Measurements from ENCODE around the gene HOXA11.

The HOXA11 gene

DNA sequence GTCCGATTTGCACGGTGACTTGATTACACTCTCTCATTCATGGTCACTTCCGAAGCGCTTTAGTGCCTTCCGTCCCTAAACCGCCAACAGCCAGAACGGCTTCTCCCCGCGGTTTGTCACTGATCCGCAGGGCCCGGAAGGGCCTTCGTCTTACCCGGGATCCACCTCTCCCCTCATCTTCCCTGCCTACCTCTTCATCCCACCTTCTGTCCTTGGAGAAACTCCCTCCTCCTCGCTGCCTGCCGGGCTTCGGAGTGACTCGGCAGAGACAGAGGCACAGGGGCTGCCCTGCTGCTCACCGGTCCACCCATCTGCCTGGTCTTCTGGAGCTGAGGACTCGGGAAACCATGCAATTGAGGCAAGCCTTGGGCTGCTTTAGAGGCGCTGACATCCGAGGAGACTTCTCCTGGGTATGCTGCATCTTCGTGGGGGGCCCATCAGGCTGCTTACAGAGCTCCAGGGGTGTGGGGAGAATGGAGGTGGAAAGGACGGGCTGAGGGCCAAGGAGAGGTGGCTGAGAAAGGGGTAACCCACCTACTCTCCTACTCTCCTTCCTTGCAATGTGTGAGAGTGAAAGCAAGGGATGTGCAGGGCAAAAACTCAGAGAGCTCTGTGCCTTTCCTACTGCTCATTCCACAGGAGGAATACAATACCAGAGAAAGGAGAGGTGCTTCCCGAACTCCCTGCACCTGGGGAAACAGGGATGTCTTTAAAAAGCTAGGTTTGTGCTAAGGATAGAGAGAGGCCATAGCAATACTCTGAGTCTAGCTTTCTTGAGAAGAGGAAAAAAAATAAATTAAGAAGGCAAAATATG, 1.0 kb upstream of the HOXA11 start:
- in situ Hi-C loops (cut with MboI; ENCODE audit: low sequenced_read_pairs) = no loop called here
- peak overlapping the region; percentile 60 for H3K4me3 ChIP-seq
- H3K36me3 ChIP-seq (replicated peaks) = peaks cover 12% of the 10 kb centered on the region
- DNase-seq (ENCODE audit: low spot score in 2 of 2) = peak; percentile 67 to 70
- H3K9me3 ChIP-seq = no peaks in the 10 kb centered on the region
- H3K27me3 ChIP-seq (ENCODE audit: low read depth) = no peaks in the 10 kb centered on the region
- peaks cover 35% of the 10 kb centered on the region for H3K4me1 ChIP-seq

DNA sequence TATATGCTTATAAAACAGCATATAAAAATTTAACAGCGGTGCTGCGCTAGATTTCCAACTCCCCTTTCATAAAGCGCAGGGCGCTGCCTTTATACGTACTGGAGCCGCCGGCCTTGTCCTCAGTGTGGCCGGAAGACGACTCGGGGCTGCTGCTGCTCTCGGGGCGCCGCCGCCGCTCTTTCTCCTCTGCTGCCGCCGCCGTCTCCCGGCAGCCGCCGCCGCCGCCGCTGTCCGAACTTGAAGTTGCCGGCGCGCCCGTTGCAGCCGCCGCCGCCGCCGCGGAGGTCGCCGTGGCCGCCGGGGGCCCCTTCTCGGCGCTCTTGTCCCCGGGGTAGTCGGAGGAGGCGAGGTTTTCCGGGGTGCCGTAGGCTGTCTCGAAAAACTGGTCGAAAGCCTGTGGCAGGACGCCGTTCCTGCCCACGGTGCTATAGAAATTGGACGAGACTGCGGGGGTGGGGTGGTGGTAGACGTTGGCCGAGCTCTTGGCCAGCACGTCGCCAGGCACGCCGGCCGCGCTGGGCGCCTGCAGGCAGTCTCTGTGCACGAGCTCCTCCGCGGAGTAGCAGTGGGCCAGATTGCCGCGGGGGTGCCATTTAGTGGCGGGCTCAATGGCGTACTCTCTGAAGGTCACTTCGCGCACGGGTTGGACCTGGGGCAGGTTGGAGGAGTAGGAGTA, 557 bp downstream of the HOXA11 start:
- H3K4me3 ChIP-seq = peak overlapping the region; percentile 60
- peaks cover 12% of the 10 kb centered on the region for H3K36me3 ChIP-seq (replicated peaks)
- peak; percentile 27 to 66 for DNase-seq (ENCODE audit: low spot score in 2 of 2)
- H3K27me3 ChIP-seq (ENCODE audit: low read depth) = no peaks in the 10 kb centered on the region
- H3K4me1 ChIP-seq = peaks cover 39% of the 10 kb centered on the region
- H3K9me3 ChIP-seq = no peaks in the 10 kb centered on the region
- in situ Hi-C loops (cut with MboI; ENCODE audit: low sequenced_read_pairs) = no loop called here

DNA sequence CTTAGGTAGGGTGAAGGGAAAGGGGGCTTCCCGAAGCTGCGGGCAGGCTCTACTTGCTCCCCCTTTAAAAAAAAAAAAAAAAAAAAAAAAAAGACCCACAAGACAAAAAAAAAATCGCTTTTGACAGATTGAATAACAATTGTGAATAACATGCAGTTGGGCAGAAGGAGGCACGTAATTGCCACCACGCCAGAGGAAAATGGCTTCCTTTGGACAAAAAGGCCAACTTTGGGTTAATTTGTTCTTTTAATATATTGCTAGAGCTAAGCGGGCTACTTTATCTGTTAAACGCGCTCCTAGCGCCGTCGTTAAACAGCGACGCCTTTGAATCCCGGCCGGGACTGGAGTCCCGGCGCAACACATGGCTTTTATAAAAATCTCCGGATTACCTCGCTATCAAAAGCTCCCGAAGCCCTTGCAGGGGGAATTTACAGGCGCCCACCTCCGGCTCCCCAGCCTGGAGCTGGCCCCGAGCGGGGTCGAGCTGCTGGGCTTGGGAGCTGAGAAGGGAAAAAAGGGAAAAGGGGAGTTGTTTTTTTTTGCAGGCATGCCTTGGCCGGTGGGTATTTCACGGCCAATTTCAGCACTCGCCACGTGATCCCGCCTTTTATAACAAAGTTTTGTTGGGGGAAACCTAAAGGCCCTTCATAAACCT, 1.2 kb downstream of the HOXA11 start:
- Histone ChIP-seq H3K27me3 (ENCODE audit: low read depth) (no peaks in the 10 kb centered on the region), H3K9me3 (no peaks in the 10 kb centered on the region), H3K4me1 (peaks cover 35% of the 10 kb centered on the region), H3K36me3 (replicated peaks) (peaks cover 12% of the 10 kb centered on the region), H3K4me3 (peak overlapping the region; percentile 60)
- DNase-seq (ENCODE audit: low spot score in 2 of 2) = peak in 1 of 2 experiments; percentile 37
- in situ Hi-C loops (cut with MboI; ENCODE audit: low sequenced_read_pairs) = no loop called here

DNA sequence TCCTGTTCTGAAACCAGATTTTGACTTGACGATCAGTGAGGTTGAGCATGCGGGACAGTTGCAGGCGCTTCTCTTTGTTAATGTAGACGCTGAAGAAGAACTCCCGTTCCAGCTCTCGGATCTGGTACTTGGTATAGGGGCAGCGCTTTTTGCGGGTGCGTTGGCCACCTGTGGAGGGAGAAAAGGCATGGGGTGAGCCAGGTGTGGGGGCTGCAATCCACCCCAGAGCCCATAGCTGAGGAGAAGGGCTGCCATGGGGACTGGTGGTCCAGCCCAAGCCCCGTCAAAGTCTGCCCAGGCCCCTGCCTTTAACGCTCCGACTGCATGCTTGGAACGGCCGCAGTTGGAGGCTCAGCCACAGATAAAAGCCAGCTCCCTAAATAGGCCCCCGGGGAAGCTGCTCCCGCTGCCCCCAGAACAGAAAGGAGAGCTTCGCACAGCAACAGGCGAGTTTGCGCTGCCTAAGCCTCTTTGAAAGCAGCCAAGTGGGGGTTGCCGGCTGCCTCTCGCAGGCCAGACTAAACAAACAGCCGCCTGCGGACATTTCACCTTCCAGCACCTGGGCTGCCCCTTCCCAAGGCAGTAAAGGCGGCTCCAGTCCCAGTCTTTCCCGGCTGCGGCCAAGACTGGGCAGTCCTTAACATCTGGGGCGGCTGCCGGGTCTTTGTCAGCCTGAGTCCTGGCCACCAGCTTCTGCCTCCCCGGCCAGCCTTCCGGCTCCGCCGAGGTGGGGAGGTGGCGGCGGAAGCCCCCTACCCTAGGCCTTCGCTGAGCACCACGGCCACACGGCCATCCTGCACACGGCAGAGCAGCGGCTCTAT, 2.0 kb downstream of the HOXA11 start:
- peak; percentile 61 to 64 for DNase-seq (ENCODE audit: low spot score in 2 of 2)
- Histone ChIP-seq H3K9me3 (no peaks in the 10 kb centered on the region), H3K36me3 (replicated peaks) (peaks cover 12% of the 10 kb centered on the region), H3K4me1 (peaks cover 27% of the 10 kb centered on the region), H3K27me3 (ENCODE audit: low read depth) (no peaks in the 10 kb centered on the region), H3K4me3 (peak overlapping the region; percentile 60)
- in situ Hi-C loops (cut with MboI; ENCODE audit: low sequenced_read_pairs) = no loop called here

DNA sequence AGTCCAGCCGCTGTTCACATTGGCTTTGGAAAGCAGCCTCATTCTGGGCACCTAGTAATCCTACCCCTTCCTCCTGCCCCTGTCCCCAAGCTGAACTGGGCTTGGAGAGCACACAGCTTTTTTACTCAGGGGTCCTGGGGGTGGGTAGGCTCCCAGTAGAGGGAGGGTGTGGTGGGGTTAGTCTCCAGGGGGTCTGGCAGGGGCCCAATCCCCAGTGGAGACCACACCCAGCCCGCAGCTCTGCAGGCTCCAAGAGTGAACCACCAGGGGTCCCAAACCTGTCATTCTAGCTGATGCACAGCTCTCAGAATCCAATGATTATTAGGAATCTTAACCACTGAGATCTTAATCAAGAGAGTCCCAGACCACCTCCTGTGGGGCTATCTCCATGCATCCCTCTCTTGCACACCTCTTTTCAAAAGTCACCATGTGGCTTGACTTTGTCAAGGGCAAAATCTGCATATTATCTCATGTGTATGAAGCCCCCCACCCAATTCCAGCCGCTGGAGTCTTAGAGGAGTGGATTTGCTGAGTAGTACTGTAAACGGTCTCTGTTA, 2.7 kb downstream of the HOXA11 start:
- Histone ChIP-seq H3K9me3 (no peaks in the 10 kb centered on the region), H3K4me3 (peak overlapping the region; percentile 60), H3K27me3 (ENCODE audit: low read depth) (no peaks in the 10 kb centered on the region), H3K36me3 (replicated peaks) (peaks cover 12% of the 10 kb centered on the region), H3K4me1 (peaks cover 30% of the 10 kb centered on the region)
- peak in 1 of 2 experiments; percentile 37 for DNase-seq (ENCODE audit: low spot score in 2 of 2)
- in situ Hi-C loops (cut with MboI; ENCODE audit: low sequenced_read_pairs) = no loop called here

DNA sequence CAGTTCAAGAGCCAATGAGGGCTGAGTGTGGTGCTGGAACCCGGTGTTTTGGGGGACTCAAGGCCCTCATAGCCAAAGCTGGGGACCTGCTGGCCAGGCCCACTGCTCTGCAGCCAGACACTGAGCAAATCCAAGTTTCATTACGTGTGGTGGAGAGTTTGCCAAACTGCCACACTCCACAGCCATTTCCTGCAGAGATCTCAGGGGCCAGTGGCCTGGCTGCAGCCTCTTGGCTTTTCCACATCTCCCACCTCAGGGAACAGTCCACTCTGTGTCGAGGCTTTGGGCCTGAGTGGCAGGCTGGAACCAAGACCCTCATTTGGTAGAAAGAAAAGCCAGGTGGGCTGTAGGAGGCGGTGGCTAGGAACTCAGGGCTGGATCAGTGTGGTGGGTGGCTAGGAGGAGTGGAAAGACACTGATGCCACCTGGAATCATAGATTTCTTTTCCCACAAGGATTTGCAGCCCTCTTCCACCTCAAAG, 3.2 kb downstream of the HOXA11 start:
- Histone ChIP-seq H3K4me3 (no peak overlapping the region), H3K4me1 (peaks cover 25% of the 10 kb centered on the region), H3K36me3 (replicated peaks) (peaks cover 12% of the 10 kb centered on the region), H3K9me3 (no peaks in the 10 kb centered on the region), H3K27me3 (ENCODE audit: low read depth) (no peaks in the 10 kb centered on the region)
- in situ Hi-C loops (cut with MboI; ENCODE audit: low sequenced_read_pairs) = no loop called here
- DNase-seq (ENCODE audit: low spot score in 2 of 2) = peak in 1 of 2 experiments; percentile 7

DNA sequence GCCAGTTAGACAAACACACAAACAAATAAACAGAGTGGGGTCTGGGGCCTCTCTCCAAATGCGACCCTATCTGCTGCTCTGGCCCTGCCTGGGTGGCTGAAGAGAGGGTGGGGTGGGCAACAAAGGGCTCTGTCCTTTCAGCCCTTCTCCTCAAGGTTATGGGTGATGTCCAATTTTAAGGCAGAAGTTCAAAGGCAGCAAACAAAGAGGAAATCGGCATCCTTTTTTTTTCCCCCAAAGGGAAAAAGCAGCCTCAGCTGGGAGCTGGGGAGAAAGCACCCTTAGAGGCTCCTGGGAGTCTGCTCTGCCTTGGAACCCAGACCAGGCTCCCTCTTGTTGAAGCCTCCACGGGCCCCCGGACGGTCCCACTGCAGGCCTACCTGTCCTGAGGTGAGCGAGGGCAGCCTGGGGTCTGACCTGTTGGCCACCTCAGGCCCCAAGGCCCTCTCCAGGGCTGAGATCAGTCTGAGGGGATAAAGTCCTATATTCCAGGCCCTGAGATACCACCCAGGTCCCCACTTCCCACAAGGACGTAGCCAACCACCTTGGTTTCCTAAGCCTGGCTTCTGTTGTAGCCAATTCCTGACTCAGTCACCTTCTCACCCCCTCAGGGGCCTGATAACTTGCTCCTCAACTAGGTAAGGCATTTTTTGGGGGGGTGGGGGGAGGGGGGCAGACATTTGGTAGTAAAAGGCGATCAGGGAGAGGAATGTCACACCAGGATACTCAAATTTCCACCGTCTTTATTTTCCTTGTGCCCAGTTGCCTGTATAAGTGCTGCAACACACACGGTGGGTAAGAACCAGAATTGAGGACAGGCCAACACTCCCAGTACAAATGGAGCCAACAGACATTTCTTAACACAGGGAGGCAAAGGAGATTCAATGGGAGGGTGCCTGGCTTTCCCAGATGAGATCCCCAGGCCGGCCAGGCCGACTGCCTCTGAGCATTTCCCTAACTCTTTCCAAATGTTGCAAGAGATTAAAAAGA, 4.3 kb downstream of the HOXA11 start:
- Histone ChIP-seq H3K4me3 (peak overlapping the region; percentile 26), H3K36me3 (replicated peaks) (peaks cover 12% of the 10 kb centered on the region), H3K9me3 (no peaks in the 10 kb centered on the region), H3K27me3 (ENCODE audit: low read depth) (no peaks in the 10 kb centered on the region), H3K4me1 (peaks cover 23% of the 10 kb centered on the region)
- peak in 1 of 2 experiments; percentile 8 for DNase-seq (ENCODE audit: low spot score in 2 of 2)
- in situ Hi-C loops (cut with MboI; ENCODE audit: low sequenced_read_pairs) = no loop called here

DNA sequence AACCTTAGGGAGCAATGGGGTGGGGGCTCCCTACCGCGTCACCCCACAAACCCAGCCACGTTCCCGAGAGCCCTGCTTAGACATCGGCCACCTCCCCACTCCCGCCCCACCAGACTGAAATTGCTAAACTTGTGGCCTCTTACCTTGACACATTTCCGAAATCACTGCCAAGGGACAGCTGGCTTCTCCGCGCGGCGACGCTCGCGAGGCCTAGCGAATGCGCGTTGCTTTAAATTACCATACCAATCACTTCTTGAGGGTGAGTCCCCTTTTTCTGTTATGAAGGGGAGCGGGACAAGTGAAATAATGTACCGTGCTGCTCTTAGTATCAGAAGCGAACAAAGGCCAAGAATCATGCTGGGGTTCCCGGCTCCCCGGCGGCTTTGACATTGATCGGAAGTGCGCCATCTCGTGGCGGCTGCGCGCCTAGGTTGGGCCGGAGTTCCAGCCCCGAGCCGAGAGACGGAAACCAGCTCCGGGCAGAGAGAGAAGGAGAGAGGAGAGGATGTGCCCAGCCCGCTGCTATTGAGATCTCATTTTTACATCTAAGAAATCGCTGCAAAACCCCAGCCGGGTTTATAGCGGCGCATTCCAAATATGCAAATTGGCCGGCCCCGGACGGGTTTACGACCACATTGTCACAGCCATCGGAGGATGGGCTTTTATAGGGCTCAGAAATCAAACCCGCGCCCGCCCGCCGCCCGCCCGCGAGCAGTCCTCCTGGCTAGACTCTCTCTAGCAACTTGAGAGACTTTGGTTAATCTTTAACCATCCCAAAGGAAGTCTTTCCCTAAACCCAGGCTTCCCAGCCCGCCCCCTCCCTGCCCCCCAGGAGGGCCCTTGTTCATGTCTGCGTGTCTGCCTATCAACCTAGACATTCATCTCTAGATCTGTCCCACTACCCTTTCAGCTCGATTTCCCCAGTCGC, 5.3 kb downstream of the HOXA11 start:
- in situ Hi-C loops (cut with MboI; ENCODE audit: low sequenced_read_pairs) = no loop called here

DNA sequence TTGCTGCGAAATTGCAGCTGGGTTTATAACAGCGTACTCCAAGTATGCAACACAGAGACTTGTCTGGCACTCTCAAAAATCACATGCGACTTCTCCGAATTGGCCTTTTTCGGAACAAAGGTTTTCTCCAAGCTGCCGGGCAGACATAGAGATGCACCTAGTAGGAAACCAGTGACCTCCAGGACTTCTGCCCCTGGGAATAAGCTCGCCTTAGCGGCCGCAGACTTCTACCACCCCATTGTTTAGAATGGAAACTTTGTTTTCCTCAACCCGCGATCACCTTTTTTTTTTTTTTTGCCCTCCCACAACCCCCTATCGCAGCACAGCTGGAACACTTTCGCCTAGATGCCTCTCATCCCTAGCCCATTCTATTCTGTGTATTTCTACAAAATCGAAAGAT, 6.0 kb downstream of the HOXA11 start:
- H3K4me1 ChIP-seq = peaks cover 29% of the 10 kb centered on the region
- in situ Hi-C loops (cut with MboI; ENCODE audit: low sequenced_read_pairs) = no loop called here
- peak in 1 of 2 experiments; percentile 18 for DNase-seq (ENCODE audit: low spot score in 2 of 2)
- H3K36me3 ChIP-seq (replicated peaks) = peaks cover 12% of the 10 kb centered on the region
- no peak overlapping the region for H3K4me3 ChIP-seq
- no peaks in the 10 kb centered on the region for H3K27me3 ChIP-seq (ENCODE audit: low read depth)
- no peaks in the 10 kb centered on the region for H3K9me3 ChIP-seq

More for the DNA sequence above, 5.3 kb downstream of the HOXA11 start:
- Histone ChIP-seq H3K9me3 (no peaks in the 10 kb centered on the region), H3K27me3 (ENCODE audit: low read depth) (no peaks in the 10 kb centered on the region), H3K36me3 (replicated peaks) (peaks cover 12% of the 10 kb centered on the region), H3K4me1 (peaks cover 24% of the 10 kb centered on the region), H3K4me3 (peak overlapping the region; percentile 26)
- peak; percentile 76 to 92 for DNase-seq (ENCODE audit: low spot score in 2 of 2)

DNA sequence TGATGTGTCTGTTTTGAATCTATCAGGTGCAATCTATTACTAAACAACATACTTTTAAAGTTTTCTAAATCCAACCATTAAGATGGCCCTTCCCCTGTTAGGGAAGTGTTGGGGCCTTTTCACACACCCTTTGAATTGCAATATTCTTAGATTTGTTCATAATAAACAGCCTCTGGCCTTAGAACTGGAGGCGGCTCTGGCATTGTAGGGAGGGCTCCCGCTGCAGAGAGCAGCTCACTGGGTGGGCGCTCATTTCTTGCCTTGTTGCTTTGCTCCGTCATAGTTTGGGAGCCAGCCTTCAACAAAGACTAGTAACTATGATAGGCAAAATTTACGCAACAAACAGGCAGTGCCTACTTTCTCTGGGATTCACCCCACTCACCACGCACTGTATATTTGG, 6.7 kb downstream of the HOXA11 start:
- Histone ChIP-seq H3K36me3 (replicated peaks) (peaks cover 12% of the 10 kb centered on the region), H3K4me3 (no peak overlapping the region), H3K4me1 (peaks cover 29% of the 10 kb centered on the region), H3K27me3 (ENCODE audit: low read depth) (no peaks in the 10 kb centered on the region), H3K9me3 (no peaks in the 10 kb centered on the region)
- DNase-seq (ENCODE audit: low spot score in 2 of 2) = peak in 1 of 2 experiments; percentile 38
- in situ Hi-C loops (cut with MboI; ENCODE audit: low sequenced_read_pairs) = no loop called here

DNA sequence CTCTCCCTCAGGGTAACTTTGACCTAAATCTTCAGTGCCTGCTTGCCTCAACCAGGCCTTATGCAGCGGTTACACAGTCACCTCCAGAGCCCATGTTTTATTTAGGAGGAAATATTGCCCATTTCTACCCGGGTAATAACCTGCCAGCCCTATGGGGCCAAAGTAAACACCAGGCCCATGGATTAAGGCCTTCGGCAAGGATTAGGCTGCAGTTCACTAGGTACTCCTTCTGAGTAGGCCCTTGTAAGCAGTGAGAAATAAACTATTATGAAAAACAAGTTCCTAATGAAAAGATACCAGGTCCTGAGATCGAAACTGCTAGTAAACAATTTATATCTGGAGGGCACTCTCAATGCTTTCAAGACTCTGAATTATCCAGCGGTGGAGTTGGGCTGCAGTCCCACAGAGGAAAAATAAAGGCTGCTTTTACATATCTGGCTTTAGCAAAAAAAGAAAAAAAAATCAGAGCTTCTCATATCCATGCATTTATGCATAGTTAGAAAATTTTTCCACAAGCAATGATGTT, 7.2 kb downstream of the HOXA11 start:
- in situ Hi-C loops (cut with MboI; ENCODE audit: low sequenced_read_pairs) = no loop called here

More for the DNA sequence above, 7.2 kb downstream of the HOXA11 start:
- DNase-seq (ENCODE audit: low spot score in 2 of 2) = peak in 1 of 2 experiments; percentile 20
- Histone ChIP-seq H3K27me3 (ENCODE audit: low read depth) (no peaks in the 10 kb centered on the region), H3K4me1 (peaks cover 27% of the 10 kb centered on the region), H3K4me3 (no peak overlapping the region), H3K9me3 (no peaks in the 10 kb centered on the region), H3K36me3 (replicated peaks) (peaks cover 12% of the 10 kb centered on the region)
